Stimulated activated CD8-positive, alpha-beta memory T cell treated with anti-CD3 and anti-CD28 coated beads, Interleukin-4, amount 100 ng/mL, for 24 hours (primary cell): ENCODE measurements around the gene BARX1.

Experiments
- DNase-seq: peaks from one replicate; pipeline ENCODE4 v3.0.0-alpha.2; 2020; ENCODE audit warnings: low read depth

BARX1 gene

DNA sequence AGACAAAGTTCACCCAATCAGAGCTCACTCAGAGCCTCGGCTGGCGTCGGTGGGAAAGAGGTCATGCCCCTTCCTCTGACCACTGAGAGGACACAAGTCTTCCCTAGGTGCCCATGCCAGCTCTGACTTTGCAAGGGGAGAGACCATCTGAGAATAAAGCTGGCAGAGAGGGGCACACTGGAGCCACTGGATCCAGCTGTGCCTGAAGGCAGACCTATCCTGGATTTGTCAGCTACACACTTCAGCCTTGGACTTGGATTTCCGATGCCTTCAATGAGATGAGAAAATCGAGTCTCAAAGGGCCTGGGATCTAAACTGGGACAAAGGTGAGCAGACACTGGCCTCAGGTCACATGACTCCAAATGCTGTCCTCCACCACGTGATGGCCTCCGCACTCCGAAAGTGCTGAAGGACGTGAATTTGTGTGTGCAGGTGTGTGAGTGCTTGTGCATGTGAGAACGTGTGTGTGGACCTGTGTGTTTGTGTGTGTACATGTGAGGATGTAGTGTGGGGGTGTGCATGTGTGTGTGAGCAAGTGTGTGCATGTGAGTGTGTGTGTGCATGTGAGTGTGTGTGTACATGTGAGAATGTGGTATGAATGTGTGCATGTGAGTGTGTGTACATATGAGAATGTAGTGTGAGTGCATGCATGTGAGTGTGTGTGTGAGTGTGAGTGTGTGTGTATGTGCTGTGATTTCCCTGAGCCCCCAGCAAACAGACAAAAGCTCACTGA is 37.9 kb downstream of the BARX1 start:
- DNase-seq = no peak

DNA sequence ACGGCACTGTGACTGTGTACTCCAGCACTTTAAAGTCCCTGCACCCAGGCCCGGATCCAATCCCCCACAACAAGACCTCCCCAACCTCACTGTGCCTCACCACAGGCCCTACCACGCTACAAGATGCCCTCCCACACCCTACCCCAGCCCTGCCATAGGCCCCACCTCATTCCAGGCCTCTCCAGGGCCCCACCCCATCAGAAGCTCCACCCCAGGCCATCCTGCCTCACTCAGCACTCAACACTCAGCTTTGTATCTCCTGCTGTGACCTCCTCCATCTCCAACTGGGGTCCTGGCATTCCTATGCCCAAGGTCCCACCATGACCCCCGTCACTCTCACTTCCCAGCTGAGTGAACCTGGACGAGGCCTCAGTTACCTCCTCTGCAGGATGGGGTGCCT is 38.8 kb downstream of the BARX1 start:
- DNase-seq = no peak

DNA sequence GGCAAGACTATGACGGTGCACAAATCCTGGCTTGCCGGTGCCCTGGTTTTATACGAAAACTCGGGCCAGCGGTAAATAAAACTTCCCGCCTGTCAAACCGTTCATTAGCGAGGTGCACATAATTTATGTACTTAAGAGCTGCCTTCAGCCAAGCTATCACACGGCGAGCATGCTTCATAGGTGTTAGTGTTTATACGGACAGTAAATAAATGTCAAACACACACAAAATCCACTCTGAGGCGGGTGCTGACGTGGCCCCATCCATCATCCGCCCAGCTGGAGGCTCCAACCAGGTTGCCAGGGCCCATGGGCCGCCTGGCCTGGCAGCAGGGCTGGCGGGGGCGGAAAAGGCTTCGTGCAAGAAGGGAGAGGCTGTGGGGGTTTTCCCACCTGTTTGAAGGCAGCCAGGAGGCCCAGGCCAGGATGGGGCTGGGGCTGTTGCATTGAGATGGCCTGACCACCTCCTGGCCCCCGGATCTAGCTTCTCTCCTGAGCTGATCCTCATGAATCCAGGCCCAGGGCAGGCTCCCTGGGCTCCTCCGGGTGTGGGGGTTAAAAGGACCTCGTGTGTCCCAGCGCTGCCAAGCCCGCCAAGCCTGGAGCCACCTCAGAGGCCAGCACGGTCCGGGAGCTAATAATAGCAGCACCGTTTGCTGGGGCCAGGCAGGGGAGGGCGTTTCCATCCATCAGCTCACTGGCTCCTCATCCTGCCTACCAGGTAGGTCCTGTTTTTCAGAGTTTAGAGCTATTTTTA is 43.2 kb downstream of the BARX1 start:
- DNase-seq = no peak

DNA sequence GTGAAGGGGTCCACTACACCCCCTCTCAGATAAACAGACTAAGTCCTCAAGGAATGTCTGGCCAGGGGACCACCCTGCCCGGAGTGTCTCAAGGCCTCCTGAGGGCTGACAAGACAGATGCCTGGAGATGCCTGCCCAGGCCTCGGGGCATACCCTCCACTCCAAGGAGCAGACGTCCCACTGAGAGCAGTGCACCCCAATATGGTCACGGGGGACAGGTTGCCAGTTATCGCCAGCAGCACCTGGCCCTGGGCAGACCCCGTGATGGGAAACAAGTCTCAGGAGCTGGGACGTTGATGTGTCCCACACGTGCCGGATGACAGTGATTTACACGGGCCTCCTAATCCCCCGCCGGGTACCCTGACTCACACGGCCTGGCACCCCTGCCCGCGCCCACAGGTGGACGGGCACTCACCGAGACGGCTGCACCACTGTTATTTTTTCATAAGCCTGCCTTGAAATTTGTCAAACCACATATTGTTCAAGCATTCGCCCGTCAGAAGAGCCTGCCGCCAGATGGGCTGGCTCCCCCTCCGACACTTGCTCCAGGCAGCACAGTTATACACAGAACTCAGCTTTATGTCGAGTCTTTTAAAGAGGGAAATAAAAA is 43.9 kb downstream of the BARX1 start:
- no peak for DNase-seq

DNA sequence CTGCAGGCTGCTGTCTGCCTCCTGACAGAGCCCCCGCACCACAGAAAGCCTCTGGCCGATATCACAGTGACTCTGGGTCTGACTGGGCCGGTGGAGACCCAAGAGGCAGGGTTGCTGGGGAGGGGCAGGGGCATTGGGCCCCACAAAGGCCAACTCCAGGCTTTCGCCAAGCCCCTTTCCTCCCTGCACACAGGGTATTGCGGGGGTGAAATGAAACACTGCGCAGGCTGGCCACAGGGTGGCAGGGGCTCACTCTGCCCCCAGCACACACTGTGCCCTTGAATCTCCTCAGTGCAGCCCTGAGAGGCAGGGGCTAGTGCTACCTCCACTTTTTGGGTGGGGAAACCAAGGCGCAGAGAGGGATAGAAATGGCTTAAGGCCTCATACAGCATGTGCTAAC is 44.6 kb downstream of the BARX1 start:
- no peak for DNase-seq

DNA sequence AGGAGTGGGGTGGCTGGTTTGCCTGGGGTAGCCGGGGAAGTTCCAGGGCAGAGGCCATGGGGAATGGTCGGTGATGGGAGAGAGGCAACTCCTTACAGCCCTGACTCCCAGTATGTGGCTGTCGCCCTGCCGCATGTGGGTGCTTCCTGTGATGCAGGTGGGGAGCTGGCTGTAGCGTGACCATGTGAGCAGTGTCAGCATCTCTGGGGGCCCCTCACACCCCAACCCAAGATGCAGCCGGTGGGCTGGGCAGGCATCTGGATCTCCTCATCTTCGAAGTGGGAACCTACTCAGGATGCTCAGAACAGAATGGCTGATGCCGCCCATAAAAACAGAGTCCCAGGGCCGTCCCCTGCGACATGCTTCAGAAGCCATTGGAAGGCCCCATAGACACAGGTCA is 45.0 kb downstream of the BARX1 start:
- no peak for DNase-seq

DNA sequence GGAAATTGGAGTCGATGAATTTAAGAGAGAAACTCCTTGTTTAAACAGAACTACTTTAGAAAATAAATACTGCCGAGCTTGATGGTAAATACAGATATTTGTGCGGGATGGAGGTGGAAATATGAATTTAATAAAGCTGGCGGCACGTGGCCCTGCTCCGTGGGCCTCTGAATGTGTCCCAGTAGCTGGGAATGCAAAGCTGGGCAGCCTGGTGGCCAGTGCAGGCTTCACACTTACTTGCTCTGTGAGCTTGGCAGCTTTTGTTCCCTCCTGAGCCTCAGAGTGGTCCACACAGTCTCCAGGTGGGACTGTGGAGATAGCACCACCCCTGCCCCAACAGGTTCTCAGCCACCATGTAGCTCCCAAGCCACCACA is 45.9 kb downstream of the BARX1 start:
- no peak for DNase-seq

DNA sequence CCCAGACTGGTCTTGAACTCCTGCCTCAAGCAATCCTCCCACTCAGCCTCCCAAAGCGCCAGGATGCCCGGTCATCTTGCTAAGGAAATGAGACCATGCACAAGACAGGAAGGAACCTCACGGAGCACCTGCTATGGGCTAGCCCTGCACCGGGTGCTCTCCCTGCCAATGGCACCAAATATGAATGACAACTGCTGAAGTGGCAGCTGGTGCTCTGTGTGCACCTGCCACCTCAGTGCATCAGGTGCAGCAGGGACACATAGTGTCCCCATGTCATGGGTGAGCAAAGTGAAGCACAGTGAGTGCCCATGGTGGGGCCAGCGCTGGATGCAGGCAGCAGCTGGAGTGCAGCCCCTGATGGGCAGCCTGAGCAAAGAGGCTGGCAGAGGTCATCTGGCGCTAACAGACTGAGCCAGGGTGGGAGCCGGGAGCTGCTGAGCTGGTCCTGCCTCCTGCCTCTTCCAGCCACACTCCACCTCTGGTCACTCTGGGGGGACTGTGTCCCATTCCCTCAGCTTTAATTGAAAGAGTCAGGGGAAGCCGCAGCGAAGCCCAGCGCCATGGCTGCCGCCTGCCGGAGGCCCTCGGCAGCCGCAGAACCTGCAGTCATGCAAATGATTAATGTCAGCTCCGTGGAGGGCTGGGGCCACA is 46.4 kb downstream of the BARX1 start:
- DNase-seq = no peak

DNA sequence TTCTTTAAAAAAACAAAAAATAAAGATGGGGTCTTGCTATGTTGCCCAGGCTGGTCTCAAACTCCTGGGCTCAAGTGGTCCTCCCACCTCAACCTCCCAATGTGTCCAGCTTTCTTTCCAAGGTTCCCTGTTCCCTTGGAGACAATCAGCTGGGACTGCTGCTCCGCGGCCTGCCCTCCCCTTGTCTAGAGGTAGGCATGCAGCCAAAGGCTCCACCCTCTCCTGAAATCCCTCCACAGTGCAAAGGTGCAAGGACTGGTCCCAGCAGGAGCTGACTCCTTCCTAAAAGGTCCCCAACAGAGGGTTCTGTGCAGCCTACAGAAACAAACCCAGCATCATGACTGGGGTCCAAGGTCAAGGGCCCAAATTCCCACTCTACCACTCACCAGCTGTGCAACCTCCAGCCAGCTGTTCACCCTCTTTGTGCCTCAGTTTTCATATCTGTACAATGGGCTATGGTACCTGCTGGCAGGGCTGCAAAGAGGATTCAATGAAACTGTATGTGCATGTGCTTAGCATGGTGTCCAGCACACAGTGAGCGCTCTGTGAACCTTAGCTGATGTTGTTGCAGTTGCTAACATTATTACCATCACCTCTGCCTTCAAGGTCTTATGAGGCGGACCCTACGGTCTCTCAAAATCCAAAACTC is 47.5 kb downstream of the BARX1 start:
- no peak for DNase-seq

DNA sequence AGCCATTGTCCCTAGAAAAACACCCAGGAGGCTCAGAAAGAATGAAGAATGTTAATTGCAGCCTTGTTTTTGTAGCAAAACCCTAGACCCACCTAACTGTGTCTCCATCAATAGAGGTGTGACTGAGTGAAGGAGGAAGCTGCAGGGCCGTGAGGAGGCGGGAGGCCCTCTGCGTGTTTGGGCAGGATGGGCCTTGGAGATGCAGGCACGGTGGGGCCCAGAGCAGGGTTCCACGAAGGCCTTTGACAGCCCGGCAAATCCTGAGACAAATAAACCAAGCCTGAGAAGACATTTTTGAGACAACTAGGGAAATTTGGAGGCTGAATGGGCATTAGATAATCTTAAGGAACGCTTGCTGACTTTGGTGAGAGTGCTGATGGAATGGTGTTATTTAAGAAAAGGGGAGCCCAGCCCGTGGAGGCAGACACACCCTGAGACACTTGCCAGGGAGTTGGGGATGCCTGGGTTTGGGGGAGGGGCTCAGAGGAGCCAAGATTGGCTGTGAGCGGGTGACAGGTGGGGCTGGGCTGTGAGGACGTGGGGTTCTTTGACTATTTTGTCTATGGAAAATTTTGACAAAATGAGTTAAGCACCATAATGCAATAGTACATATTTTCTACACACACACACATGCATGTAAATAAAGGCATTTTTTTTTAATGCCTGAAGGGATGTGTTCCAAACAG is 48.8 kb downstream of the BARX1 start:
- no peak for DNase-seq

DNA sequence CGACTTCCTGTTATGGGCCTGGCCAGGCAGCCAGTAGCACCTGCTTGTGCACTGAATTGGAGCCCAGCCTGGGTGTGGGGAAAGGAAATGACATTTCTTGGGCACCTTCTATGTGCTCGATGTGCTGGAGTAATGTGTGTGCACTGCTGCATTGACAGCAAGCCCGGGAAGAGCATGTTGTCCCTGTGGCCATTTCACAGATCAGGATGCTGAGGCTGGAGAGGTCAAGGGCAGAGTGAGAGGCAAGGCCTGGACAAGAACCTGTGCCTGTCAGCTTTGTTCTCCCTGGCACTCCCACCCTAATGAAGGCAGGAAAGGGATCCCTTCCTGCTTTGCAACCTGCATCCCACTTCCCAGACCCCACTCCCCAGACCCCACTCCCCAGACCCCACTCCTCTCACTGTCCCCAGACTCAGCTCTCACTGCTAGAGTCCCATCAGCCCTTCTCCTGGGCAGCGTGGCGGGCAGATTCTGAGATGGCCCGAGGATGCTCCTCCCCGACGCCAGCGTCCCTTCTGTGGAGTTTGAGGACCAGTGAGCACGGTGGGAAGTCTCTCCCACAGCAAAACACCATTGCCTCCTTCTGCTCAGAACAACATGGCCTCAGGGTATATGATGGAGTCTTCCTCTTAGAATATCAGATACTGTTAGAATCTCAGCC is 49.6 kb downstream of the BARX1 start:
- no peak for DNase-seq

DNA sequence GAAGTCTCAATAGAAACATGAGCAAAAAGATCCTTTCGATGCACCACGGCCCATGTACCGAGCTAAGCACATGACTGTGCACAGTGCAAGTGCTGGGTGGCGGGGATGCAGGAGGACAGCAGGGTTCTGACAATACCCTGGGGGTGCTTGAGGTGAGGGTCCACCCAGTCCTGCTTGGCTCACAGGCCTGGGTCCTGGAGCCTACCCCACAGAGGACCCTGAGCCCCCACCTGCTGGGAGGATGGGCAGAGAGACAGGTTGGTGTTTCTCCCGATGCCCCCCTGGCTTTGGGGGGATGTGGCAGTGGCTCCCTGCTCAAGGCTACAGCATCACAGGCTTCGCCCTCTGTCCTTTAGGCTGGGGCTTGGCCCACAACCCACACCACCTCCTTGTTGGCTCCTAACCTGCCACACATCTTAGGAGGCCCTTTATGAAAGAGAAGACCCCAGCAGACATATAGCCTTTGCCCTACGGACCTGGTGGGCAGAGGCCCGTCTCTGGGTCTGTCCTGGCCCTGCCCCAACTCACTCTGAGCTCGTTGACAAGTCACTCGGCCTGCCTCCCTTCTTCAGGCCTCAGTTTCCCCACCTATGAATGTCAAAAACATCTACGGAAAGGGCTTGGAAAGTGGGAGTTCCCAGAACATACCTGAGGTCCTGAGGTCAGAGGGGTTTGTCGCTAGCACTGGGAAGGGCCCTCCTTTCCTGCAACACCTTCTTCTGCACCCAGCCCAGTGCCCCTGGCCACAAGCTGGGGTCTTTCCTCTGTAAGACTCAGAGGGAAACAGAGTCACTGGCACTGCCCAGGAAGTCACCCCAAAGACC is 50.3 kb downstream of the BARX1 start:
- DNase-seq = no peak

DNA sequence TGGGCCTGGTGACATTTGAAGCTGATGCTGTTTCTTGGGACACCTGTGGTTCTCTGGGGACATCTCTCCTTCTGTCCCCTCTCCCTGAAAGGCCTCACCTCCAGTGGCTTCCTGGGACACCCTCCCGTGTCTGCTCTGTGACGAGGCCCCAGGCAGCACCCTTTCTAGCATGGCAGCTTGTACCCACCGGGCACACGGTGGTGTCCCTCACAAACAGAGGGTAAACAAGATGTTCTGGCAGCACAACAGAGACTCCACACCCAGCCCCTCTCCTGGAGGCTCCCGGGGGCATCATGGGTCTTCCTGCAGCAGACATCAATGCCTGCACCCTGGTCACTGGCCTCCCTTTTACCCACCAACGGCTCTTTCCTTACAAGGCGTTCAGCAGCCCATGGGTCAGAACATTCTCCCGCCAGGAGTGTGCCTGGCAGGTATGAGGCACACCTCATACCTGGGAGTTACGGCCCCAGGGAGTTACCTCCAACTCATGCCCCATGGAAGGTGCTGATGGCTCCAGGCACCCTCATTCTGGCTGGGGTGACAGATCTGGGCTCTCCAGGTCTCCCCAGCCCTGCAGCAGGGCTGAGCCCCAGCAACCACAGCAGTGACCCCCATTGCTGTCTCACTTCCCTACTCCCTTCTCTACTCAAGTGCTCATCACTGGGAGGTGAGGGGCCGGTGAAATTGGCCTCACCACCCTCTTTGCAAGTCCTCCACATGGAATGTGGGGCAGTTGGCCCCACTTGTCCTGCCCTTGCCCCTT is 51.1 kb downstream of the BARX1 start:
- no peak for DNase-seq

DNA sequence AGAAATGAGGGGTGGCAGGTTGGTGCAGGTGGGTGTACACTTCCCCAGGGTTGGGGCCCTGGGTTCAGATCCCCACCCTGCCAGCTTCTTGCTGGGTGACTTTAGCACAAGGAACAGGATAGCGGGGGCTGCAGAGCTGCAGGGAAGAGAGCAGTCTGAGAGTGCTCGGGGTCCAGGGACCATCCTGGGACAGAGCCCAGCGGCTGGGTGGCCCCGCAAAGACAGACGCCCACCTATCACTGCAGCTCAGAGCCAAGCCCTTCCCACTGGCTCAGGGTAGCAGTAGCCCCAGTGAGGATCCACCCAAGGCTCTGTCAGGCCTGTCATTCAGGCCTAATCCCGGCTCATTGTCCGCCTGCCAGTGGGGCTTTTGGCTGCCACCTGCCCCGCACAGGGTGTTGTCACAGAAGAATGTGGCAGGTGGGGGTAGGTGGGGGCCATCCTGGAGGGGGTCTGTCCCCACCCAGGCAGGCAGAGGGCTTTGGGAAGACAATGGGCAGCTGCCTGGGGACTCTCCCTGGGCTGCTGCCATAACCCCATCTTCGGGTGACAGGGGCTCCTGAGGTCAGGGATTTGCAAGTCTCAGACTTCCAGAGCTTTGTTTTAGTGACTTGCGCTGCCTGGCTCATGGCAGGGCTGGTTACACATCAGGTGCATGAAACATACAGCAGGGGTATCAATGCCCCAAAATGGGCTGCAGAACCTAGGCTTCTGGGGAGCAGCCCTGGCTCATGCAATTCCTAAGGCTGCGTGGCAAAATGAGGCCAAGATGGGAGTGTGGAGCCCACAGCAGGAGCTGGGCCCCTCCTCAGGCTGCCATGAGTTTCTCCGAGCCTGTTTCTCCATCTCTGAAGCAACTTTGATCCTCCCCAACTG is 52.1 kb downstream of the BARX1 start:
- no peak for DNase-seq

DNA sequence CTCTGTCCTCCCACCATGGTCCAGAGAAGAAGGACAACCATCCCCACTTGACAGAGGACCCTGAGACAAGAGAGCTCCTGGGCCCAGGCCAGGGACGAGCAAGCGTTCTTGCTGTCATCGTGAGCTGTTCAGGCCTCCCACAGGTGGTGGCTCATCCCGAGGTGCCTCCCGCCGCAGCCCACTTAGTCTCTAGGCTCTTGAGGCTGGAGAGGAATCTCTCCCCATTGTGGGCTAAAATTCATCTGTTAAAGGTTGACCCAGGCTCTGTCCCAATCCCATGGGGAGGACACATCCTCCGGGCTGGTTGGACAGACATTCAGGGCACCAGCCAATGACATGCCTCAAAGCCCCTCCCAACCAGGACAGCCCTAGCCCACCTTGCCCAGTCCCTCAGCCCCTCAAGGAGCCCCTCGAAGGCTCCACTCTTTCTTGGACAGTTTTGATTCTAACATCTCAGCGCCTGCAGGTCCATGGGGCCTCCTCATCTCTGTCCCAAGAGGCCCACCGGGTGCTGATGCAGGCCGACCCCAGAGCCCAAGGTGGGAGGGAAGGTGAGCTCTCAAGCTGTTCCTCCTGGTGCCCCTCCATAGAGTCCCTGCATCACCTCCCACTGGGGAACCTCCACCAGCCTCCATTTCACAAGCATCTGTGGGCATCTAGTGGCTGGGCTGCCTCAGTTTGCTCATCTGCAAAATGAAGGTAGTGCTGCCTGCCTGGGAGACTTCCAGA is 52.9 kb downstream of the BARX1 start:
- DNase-seq = no peak
